PC-9 (cell line): Measurements from ENCODE around the gene CDK6. TPM values are rescaled to one million over a fixed set of nuclear protein-coding genes. Genes with fewer than 3 reads are reported as not detected.

Experiments
- BruUV-seq: library from RNA; stranded (reverse); fragments of 400-500 nt; replicated peaks from 2 replicates; lab custom pipeline; 2021; lab: Mats Ljungman, UMichigan
- CTCF ChIA-PET: fragments of 300-600 bp; sonication (Branson Sonifier 250); formaldehyde crosslinking; loops from one replicate; lab custom pipeline; 2022; ENCODE audit warnings: antibody characterized with exemption; lab: Charles Lee
- POLR2A ChIA-PET: fragments of 300-600 bp; sonication (Branson Sonifier 250); formaldehyde crosslinking; loops from one replicate; lab custom pipeline; 2022; ENCODE audit warnings: antibody characterized with exemption; ENCODE audit not compliant: unreplicated experiment; lab: Charles Lee
- DNase-seq, 2 experiments: peaks; one replicate each; pipeline versions ENCODE4 v3.0.0 to v3.0.0-alpha.2; 2015 to 2022; ENCODE audit warnings: mixed read lengths in 1 of 2
- H2AFZ ChIP-seq: fragments of 200-600 bp; sonication (generic); 2 replicates; pipeline ENCODE4 v1.8.1; 2017; ENCODE audit warnings: antibody characterized with exemption
- H3F3A ChIP-seq: fragments of 200-600 bp; sonication (generic); 2 replicates; pipeline ENCODE4 v1.8.1; 2017; ENCODE audit warnings: antibody characterized with exemption, mild to moderate bottlenecking, low read depth; ENCODE audit not compliant: insufficient read depth
- H3K27ac ChIP-seq: fragments of 200-600 bp; sonication (generic); 2 replicates; pipeline ENCODE4 v1.6.1; 2016; ENCODE audit warnings: mixed run types
- H3K27me3 ChIP-seq: fragments of 200-600 bp; sonication (generic); 2 replicates; pipeline ENCODE4 v1.6.1; 2016; ENCODE audit warnings: low read depth, mixed run types; ENCODE audit not compliant: insufficient read depth
- H3K36me3 ChIP-seq: fragments of 200-600 bp; sonication (generic); 2 replicates; pipeline ENCODE4 v1.6.1; 2016; ENCODE audit warnings: low read depth, mixed run types
- H3K4me1 ChIP-seq: fragments of 200-600 bp; sonication (generic); replicated peaks from 2 replicates; pipeline ENCODE4 v1.6.1; 2016; ENCODE audit warnings: mixed run types; ENCODE audit not compliant: insufficient read depth
- H3K4me2 ChIP-seq: fragments of 200-600 bp; sonication (generic); 2 replicates; pipeline ENCODE4 v1.6.1; 2017; ENCODE audit warnings: mixed run types
- H3K4me3 ChIP-seq: fragments of 200-600 bp; sonication (generic); 2 replicates; pipeline ENCODE4 v1.6.1; 2016; ENCODE audit warnings: mixed run types
- H3K79me2 ChIP-seq: fragments of 200-600 bp; sonication (generic); 2 replicates; pipeline ENCODE4 v1.6.1; 2017; ENCODE audit warnings: low read depth, mixed run types
- H3K9me2 ChIP-seq: fragments of 200-600 bp; sonication (generic); 2 replicates; pipeline ENCODE4 v1.8.1; 2017; ENCODE audit warnings: mild to moderate bottlenecking; ENCODE audit not compliant: insufficient read depth
- H3K9me3 ChIP-seq: fragments of 200-600 bp; sonication (generic); 2 replicates; pipeline ENCODE4 v1.8.1; 2016; ENCODE audit warnings: low read depth; ENCODE audit not compliant: insufficient read depth
- H4K20me1 ChIP-seq: fragments of 200-600 bp; sonication (generic); 2 replicates; pipeline ENCODE4 v1.8.1; 2017; ENCODE audit not compliant: insufficient read depth
- EZH2 ChIP-seq: fragments of 200-600 bp; sonication (generic); IDR thresholded peaks from 2 replicates; pipeline ENCODE4 v1.8.0; 2017; ENCODE audit warnings: antibody characterized with exemption, low read depth
- intact Hi-C: fragments of 100-400 bp; cut with micrococcal nuclease; formaldehyde crosslinking; loops from one replicate; pipeline ENCODE4 v1.10.0; 2022; ENCODE audit not compliant: unreplicated experiment
- total RNA-seq: library from RNA; stranded (reverse); gene quantifications from 2 replicates; pipeline ENCODE4 v1.2.3, GENCODE V29; 2021
- TF ChIP-seq, protein P1 (sequence below): fragments of 200-600 bp; sonication (generic); conservative IDR thresholded peaks from 2 replicates; pipeline ENCODE4 v1.6.1; 2017; ENCODE audit warnings: mixed run types, antibody characterized with exemption, mild to moderate bottlenecking, moderate library complexity

Gene CDK6
- total RNA-seq, 1 experiment from 2014 or later, result 49.5 TPM

- no peaks in the 10 kb centered on the region for H3K9me3 ChIP-seq
- H4K20me1 ChIP-seq, result no peaks in the 10 kb centered on the region
- intact Hi-C loops, result loop anchor here (1.0 to 10.0 kb wide), 4 partner anchors 138 to 529 kb away; partner anchors contain the start of gene HEPACAM2
- CTCF ChIA-PET, result interaction anchor here (0.6 to 1.2 kb wide), 5 partner anchors 127 to 472 kb away, joined by 3 to 13 read pairs (median 3); no protein-coding TSS in a partner anchor
- peak overlapping the region; percentile 81 for H3K4me2 ChIP-seq
- no peaks in the 10 kb centered on the region; the same call in 1 of the 2 replicates for H3F3A ChIP-seq
- no peak overlapping the region for H2AFZ ChIP-seq
- no peaks in the 10 kb centered on the region for H3K36me3 ChIP-seq
- H3K4me1 ChIP-seq, result peaks cover 6% of the 10 kb centered on the region; the same call in 1 of the 2 replicates
- TF ChIP-seq EZH2, result no peak
- TF ChIP-seq, protein P1, sequence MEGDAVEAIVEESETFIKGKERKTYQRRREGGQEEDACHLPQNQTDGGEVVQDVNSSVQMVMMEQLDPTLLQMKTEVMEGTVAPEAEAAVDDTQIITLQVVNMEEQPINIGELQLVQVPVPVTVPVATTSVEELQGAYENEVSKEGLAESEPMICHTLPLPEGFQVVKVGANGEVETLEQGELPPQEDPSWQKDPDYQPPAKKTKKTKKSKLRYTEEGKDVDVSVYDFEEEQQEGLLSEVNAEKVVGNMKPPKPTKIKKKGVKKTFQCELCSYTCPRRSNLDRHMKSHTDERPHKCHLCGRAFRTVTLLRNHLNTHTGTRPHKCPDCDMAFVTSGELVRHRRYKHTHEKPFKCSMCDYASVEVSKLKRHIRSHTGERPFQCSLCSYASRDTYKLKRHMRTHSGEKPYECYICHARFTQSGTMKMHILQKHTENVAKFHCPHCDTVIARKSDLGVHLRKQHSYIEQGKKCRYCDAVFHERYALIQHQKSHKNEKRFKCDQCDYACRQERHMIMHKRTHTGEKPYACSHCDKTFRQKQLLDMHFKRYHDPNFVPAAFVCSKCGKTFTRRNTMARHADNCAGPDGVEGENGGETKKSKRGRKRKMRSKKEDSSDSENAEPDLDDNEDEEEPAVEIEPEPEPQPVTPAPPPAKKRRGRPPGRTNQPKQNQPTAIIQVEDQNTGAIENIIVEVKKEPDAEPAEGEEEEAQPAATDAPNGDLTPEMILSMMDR, result no peak
- BruUV-seq, result no TSS peak
- H3K4me3 ChIP-seq, result peak overlapping the region; percentile 48
- no peaks in the 10 kb centered on the region for H3K27me3 ChIP-seq
- peak; percentile 46 to 78 for DNase-seq
- no peaks in the 10 kb centered on the region; the same call in 1 of the 2 replicates for H3K9me2 ChIP-seq
- POLR2A ChIA-PET, result interaction anchor here (0.5 to 0.7 kb wide), 6 partner anchors 46 to 536 kb away, joined by 3 to 11 read pairs (median 6); partner anchors contain the start of genes FAM133B, PEX1, RBM48 and VPS50
- peaks cover 14% of the 10 kb centered on the region for H3K79me2 ChIP-seq
- H3K27ac ChIP-seq, result peak overlapping the region; percentile 46
Measured at GRCh38 chr7:92695308-92696261, 140.8 kb downstream of the CDK6 start.

GRCh38 chr7:92694211-92694610 lies 142.2 kb downstream of the CDK6 start:
- POLR2A ChIA-PET, result no interaction called here
- BruUV-seq, result no TSS peak
- Histone ChIP-seq H3F3A (no peaks in the 10 kb centered on the region; the same call in 1 of the 2 replicates), H2AFZ (no peak overlapping the region), H3K4me2 (no peak overlapping the region), H3K27me3 (no peaks in the 10 kb centered on the region), H3K4me3 (no peak overlapping the region), H3K36me3 (no peaks in the 10 kb centered on the region), H3K9me2 (no peaks in the 10 kb centered on the region; the same call in 1 of the 2 replicates), H3K27ac (no peak overlapping the region), H3K4me1 (peaks cover 6% of the 10 kb centered on the region; the same call in 1 of the 2 replicates), H3K9me3 (no peaks in the 10 kb centered on the region), H3K79me2 (peaks cover 14% of the 10 kb centered on the region), H4K20me1 (no peaks in the 10 kb centered on the region)
- intact Hi-C loops, result loop anchor here (5.0 to 10.0 kb wide), 3 partner anchors 68 to 531 kb away; partner anchors contain the start of gene HEPACAM2
- CTCF ChIA-PET, result no interaction called here
- TF ChIP-seq, protein P1, result no peak
- TF ChIP-seq EZH2, result no peak
- no peak for DNase-seq

DNA sequence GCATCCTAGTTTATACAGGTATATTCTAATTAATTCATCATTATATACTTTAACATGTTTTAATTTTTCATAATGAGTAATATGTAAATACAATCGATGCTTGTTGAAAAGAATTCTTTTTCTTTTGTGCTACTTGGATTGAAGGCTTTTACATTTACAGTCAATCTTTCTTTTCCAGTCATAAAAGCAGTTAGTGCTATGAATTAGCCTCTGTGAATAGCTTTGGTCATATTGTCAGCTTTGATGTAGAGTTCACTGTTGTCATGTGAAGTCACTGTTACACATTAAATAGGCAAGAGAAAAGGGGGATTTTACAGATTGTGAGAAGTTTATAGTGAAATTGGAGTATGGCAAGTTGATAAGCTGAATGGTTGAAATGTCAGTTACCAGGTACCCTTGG lies 142.9 kb downstream of the CDK6 start:
- intact Hi-C loops, result loop anchor here (5.0 to 10.0 kb wide), 3 partner anchors 69 to 531 kb away; partner anchors contain the start of gene HEPACAM2
- ChIA-PET POLR2A (no interaction called here), CTCF (no interaction called here)
- DNase-seq, result no peak
- Histone ChIP-seq H3K9me3 (no peaks in the 10 kb centered on the region), H3K9me2 (no peaks in the 10 kb centered on the region; the same call in 1 of the 2 replicates), H3K4me1 (peaks cover 6% of the 10 kb centered on the region; the same call in 1 of the 2 replicates), H3F3A (no peaks in the 10 kb centered on the region; the same call in 1 of the 2 replicates), H3K4me3 (no peak overlapping the region), H3K4me2 (no peak overlapping the region), H3K79me2 (peaks cover 14% of the 10 kb centered on the region), H4K20me1 (no peaks in the 10 kb centered on the region), H3K27me3 (no peaks in the 10 kb centered on the region), H3K36me3 (no peaks in the 10 kb centered on the region), H3K27ac (no peak overlapping the region), H2AFZ (no peak overlapping the region)
- no peak for TF ChIP-seq EZH2
- TF ChIP-seq, protein P1, result no peak
- no TSS peak for BruUV-seq
